NCI-H1417 treated with DMSO at 0.1 percent for 48 hours (cell line): ENCODE data around the gene ARHGEF5.
"Not testable (repeated sequence)": the region's sequence is repeated elsewhere in the genome, so short reads cannot be mapped to it uniquely, and the experiment has no call there.

Experiments
- DNase-seq: peaks from one replicate; lab custom pipeline; 2025; lab: John Stamatoyannopoulos, UW

The ARHGEF5 gene

GRCh38 chr7:144384071-144384470 is 28.9 kb downstream of the ARHGEF5 start:
- DNase-seq = no peak

DNA sequence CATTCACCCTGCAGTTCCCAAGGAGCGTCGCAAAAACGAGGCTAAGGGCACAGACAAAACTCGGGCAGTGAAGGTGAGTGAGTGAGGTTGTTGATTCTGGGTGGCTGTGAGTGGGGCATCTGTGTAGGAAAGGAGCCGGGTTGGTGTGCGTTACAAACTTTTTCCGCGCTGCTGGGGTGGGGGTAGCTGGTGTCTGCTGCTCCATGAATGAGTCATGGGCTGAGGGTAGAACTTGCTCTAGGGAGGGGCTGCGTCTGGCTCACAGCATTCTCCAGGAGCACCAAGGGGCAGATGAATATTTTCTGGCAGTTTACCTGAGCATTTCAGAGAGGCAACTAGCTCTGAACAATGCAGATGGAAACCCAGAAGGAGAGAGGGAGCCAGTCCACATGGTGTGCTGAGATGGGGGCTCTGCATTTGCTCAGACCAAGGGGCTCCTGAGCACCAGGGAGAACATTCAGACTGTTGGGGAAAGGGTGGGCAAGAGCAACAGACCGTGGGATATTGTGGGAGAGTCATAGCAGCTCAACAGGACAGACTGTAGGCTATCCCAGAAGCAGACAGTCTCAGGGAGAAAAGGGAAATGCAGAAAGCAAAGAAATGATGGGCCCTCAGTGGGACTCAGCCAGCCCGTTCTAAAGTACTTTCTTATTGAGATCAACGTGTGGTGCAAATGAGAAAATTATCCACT is 29.5 kb downstream of the ARHGEF5 start:
- no peak for DNase-seq

DNA sequence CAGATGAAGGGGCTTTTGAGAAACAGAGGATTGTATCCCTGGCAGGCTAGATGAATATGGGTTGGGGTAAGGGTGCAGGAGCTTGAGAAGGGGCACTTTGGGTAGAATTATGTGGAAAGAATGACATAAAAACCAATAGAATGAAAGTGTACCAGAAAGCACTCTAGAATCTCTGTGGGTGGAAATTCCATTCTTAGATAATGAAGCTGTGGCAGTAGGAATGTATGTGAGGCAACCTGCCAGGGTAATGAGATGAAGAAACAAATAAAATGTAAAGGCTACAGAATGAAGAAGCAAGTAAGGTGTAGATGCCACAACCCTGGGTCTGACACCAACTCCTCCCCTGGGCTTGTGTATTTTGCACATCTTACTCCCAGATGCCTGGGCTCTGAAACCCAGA is 31.5 kb downstream of the ARHGEF5 start:
- DNase-seq = no peak

- DNase-seq = no peak
Observed at GRCh38 chr7:144388950-144389349, 33.7 kb downstream of the ARHGEF5 start.

DNA sequence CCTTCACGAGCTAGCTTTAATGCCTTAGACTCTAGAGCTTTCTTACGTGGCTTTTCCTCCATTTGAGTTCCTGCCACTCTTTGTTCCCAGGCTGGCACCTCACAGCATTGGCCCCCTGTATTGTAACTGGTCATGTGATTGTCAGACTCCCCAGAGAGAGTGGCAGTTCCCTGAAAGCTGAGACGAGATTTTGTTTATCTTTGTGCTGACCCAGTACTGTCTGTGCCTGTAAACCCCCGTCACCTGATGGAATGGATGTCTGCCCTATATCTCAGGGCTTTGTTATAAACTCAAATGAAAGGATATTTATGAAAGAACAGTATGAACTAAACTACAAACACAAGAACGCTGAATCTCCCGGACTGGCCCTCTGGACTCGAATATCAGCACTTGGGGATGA is 35.3 kb downstream of the ARHGEF5 start:
- no peak for DNase-seq

DNA sequence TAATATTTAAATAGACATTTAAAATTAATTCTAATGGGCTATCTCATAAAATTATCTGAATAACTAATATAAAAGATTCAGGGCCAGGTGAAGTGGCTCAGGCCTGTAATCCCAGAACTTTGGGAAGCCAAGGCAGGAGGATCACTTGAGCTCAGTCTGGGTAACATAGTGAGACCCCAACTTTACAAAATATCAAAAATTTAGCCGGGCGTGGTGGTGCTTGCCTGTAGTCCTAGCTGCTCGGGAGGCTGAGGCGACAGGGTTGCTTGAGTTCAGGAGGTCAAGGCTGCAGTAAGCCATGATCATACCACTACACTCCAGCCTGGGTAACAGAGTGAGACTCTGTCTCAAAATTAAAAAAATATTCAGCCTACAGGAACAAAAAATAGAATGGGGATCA is 35.8 kb downstream of the ARHGEF5 start:
- DNase-seq = no peak

DNA sequence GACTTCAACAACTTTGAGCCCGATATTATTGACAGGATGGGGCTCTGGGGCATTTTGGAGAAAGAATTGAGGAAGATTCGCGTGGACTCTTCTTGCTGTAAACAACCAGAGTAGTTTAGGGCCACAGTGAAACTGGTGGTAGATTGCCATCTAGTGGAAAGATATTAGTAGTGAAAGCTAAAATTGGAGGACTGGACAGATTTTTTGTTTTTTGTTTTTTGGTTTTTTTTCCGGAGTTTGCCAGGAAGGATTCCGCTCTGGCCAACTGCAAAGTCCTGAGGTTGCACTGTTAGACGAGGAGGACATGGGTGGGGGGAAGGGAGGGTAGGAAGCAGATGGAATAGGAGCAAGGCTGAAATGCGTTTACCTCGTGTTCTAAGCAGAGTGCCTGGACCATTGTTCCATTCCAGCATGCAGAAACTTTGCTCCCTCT is 36.6 kb downstream of the ARHGEF5 start:
- DNase-seq = no peak

GRCh38 chr7:144397086-144397485 is 41.9 kb downstream of the ARHGEF5 start:
- no peak for DNase-seq

DNA sequence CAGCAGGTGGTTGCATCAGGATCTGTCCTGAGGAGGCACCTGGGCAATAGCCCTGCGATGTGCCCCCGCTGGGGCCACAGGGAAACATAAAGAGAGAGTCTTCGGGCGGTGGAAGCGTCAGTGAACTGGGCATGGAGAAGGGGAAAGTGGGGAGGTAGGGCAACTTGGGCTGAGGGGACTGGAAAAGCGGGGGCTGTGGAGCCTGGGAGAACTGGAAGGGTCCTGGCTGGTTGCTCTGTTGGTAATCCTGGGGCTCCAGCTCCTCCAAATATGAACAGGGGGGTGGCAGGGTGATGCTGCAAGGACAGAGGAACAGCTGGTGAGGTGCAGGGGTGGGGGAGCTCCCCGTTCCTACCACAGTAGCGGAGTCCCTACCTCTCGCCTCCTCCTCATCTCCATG is 43.1 kb downstream of the ARHGEF5 start:
- no peak for DNase-seq

DNA sequence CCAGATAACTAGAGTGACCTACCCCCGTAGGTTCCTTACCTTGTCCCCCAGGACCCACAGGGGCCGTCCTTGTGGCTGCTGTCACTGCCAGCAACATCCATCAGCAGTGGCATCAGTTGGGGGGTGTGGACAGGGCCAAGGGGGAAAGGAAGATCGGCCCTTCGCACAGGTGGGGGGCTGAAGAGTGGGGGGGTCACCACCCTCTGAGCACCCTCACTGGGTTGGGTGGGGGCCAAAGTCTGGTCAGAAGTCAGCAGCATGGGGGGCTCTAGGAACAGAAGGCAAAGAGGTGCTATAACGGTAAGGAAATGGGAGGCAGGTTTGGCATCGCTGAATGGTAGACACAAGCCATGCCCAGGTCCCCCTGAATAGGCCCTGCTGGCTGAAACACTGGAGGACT is 43.7 kb downstream of the ARHGEF5 start:
- no peak for DNase-seq

DNA sequence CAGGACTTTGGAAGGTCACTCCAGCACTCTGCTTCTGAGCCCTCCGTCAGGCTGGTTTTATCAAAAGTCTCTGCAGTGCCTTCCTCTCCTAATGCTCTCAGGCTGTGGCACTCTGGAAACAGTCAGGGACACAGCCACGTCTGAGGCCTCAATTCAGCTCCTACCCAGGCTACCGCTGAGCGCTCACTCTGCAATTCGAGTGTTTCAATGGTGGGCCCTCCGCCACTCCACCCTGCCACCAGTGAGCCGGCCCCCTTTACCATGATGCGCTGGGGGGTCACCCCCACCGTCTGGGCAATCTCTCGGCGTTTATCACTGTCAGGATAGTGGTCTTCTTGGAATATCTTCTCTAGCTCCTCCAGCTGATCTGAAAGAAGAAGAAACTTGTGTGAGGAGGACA is 44.7 kb downstream of the ARHGEF5 start:
- no peak for DNase-seq

DNA sequence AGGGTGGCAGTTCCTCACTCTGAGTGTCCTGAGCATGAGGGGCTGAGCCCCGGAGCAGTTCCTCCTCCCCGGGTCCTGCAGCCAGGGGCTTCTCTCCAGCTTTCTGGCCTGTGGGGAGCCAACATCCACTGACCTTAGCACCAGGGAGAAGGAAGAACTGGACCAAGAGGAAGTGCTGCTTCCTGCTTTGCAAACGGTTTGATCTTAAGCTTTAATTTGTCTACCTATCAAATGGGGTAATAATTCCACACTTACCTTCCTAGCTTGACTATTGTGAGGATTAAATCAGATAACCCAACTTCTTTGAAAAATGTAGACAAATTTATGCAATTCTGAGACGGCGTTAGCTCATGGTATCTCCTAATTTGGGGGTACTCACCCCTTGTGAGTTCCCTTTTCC is 46.3 kb downstream of the ARHGEF5 start:
- no peak for DNase-seq

DNA sequence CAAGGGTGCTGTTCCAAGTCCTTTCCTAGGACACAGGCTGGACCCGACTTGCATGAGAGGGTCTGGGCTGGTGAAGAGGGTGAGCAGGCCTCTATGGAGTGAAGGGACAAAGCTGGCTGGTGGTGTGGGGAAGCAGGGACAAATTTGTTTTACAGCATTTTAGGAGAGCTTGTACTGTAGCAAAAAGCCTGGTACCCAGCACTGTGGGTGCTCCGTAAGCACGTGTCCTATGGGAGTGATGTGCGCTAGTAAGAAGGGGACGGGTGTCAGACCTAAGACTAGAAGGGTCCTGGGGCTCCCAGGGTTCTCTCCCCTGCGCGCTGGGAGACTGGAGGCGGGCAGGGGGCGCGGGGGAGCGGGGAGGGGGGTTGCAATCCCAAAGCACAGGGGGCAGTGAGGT is 47.9 kb downstream of the ARHGEF5 start:
- no peak for DNase-seq

DNA sequence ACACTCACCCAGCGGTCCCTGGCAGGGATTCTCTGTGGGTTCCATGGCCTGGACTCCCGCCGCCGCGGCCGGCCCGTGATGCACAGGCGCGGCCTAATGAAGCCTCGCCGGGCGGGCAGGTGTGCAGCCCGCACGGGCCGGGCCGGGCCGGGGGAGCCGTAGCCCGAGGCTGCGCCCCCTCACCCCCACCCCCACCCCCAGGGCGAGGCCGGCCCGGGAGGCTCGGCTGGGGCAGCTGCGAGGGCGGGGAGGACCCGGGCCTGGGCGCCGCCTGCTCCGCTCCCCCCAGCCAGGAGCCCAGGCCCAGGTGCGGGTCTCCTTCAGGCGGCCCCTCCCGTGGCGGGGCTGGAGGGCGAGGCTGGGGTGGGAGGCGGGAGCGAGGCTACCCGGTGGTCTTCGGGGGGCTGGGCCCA is 48.5 kb downstream of the ARHGEF5 start, which contains the start of gene NOBOX:
TSS of gene NOBOX (minus strand) at position 45 of the 413 bp plus-strand sequence.
- DNase-seq = no peak

DNA sequence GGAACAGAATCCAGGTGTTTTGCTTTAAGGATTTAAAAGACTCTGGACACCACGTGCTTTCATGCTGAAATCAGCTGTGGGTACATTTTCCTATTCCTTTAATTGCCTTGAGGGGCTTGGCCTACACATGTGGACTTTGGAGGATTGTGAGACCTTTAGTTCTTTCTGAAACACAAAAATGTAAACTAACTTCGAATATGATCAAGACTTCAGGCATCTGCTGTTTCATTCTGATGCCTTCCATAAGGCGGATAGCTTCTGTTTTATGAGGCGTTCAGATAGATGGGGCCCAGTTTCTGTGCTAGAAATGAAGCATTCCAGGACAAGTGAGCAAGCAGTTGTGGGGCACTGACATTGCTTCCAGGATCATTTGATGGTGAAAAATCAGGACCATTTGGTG is 49.7 kb downstream of the ARHGEF5 start:
- DNase-seq = no peak

DNA sequence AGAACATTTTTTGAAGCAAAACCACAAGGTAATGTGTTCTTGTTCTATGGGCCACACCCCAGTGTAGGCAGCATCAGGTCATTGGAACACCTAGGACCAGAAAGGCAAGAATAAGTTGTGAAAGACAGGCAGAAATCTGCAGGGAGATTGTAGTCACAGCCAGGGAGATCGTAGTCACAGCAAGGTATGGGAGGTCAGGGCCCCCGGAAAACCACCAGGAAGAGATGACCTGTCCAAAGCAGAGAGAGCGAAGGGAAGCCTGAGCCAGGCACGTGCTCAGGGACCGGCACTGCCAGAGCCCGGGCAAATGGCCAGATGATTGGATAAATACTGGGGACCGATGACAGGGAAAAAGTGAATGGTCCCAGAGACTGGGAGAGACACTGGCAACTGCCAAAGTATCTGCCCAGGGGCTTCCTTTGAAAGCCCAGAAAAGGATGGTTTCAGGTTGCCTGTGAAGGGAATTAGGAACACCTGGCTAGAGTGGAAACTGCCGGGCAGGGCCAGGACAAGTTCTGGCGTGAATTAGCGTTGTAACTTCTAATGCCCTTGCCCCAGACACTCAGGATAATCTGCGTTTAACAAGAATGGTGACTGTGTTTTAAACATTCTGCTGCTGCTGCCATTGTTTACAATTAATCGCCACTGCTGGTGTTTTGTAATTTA is 52.2 kb downstream of the ARHGEF5 start:
- DNase-seq = no peak

DNA sequence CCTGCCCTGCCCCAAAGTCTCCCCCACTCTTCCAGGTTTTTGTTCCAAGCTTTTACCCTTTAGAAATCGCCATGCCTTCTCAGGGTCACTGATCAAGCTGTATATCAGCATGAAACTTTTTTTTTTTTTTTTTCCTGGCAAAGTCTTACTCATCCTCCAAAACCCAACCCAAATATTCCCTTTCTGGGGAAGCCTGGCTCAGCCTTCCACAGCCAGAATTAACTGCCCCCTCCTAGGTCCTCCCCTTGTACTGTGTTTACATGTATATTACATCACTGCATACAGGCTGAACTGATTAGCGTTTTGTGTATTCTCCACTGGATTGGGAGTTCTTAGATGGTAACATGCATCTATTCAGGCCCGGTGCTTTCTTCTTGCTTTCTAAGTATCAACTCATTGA is 52.9 kb downstream of the ARHGEF5 start:
- DNase-seq = no peak

DNA sequence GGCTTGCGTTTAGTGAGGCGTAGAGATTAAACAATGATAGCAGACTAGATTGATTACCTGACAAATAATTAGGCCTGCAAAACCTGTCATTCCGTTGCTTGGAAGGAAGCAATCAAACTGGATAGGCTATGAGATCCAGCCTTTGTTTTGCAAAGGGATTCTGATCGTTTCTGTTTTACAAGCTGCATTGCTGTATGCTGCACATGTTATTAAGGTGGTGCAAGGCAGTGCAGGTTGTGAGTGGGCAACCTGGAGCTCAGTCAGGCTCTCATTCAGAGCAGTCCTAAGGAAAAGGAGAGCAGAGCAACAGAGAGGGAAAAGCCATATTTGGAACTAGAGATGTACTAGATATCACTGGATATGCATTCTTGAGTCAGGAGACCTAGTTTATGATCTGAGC is 55.2 kb downstream of the ARHGEF5 start:
- no peak for DNase-seq

DNA sequence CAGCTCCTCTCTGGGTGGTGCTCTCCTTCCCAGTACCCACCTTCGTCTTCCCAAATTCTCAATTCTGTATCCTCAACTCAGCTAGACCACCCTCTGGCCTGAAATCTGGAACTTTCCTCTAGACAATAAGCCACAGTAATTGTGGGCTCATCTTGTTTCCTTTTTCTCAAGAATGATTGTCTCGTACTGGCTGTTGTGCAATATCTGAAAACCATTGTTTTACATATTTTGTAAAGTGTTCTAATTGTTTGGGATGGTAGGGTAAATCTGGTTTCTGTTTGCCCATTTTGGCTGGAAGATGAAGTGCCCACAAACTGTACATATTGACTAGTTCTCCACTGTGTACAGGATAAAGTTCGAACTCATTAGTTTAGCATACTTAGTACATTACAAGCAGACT is 59.6 kb downstream of the ARHGEF5 start:
- DNase-seq = no peak

- no peak for DNase-seq
Observed at GRCh38 chr7:144415858-144416257, 60.7 kb downstream of the ARHGEF5 start.

DNA sequence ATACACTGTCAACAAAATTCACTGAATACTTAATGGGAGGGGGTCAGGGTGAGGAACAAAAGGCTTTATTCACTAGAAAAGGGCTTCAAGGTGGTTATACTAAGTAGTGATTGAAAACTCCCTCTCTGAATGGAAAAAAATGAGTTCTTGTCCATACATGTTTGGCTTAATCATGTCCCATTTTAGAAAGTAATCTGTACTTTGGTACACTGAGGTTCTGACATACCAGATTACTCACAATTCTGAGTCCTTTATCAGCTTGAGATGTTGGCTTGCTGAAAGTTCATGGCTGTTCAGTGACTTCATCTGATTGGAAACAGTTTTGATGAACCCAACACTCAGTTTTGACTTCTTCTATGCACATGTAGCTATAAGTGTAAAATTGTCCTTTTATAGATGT is 61.1 kb downstream of the ARHGEF5 start:
- no peak for DNase-seq

GRCh38 chr7:144418931-144419330 is 63.7 kb downstream of the ARHGEF5 start:
- DNase-seq = not testable (repeated sequence)

GRCh38 chr7:144427539-144427938 is 72.3 kb downstream of the ARHGEF5 start:
- not testable (repeated sequence) for DNase-seq

- no peak for DNase-seq
Observed at GRCh38 chr7:144428431-144428830, 73.2 kb downstream of the ARHGEF5 start.
